ENCODE data around the gene ATXN7L3.

ATXN7L3 gene

GRCh38 chr17:44217738-44218343, 18.2 kb upstream of the ATXN7L3 start:
- no peak for DNase-seq

GRCh38 chr17:44216694-44217093, 17.0 kb upstream of the ATXN7L3 start:
- no peak for DNase-seq

GRCh38 chr17:44216173-44216572, 16.5 kb upstream of the ATXN7L3 start:
- no peak for DNase-seq

- no peak for DNase-seq
Measured at GRCh38 chr17:44214896-44215295, 15.2 kb upstream of the ATXN7L3 start.

- DNase-seq, result no peak
Measured at GRCh38 chr17:44214230-44214494, 14.5 kb upstream of the ATXN7L3 start.

- DNase-seq, result no peak
Measured at GRCh38 chr17:44213403-44214229, 13.9 kb upstream of the ATXN7L3 start.

- DNase-seq, result no peak
Measured at GRCh38 chr17:44212507-44213402, 13.1 kb upstream of the ATXN7L3 start.

- DNase-seq, result no peak
Measured at GRCh38 chr17:44211281-44212265, 11.9 kb upstream of the ATXN7L3 start.

GRCh38 chr17:44210342-44211192, 10.9 kb upstream of the ATXN7L3 start:
- DNase-seq, result peak; percentile 90

- no peak for DNase-seq
Measured at GRCh38 chr17:44209786-44210341, 10.2 kb upstream of the ATXN7L3 start.

- DNase-seq, result no peak
Measured at GRCh38 chr17:44207743-44208142, 8.1 kb upstream of the ATXN7L3 start.

GRCh38 chr17:44207319-44207718, 7.6 kb upstream of the ATXN7L3 start:
- no peak for DNase-seq

GRCh38 chr17:44206825-44207155, 7.1 kb upstream of the ATXN7L3 start:
- DNase-seq, result no peak

- no peak for DNase-seq
Measured at GRCh38 chr17:44205962-44206824, 6.5 kb upstream of the ATXN7L3 start.

GRCh38 chr17:44204441-44204882, 4.8 kb upstream of the ATXN7L3 start:
- no peak for DNase-seq

GRCh38 chr17:44203731-44204440, 4.2 kb upstream of the ATXN7L3 start:
- no peak for DNase-seq

GRCh38 chr17:44202756-44203155, 3.1 kb upstream of the ATXN7L3 start:
- DNase-seq, result no peak

GRCh38 chr17:44200478-44201155, 933 bp upstream of the ATXN7L3 start:
- no peak for DNase-seq
